K562 (cell line): ENCODE data around the gene ARL14. TPM values are rescaled to one million over a fixed set of nuclear protein-coding genes. Genes with fewer than 3 reads are reported as not detected.

ENCODE experiments used
- ATAC-seq: fragments of 200-7000 bp; cut with Tn5 transposase; 3 replicates; pipeline ENCODE4 v1.9.1; 2020; ENCODE audit warnings: moderate library complexity
- BruUV-seq: library from RNA; stranded (reverse); fragments of 400-500 nt; replicated peaks from 2 replicates; lab custom pipeline; 2021; lab: Mats Ljungman, UMichigan
- CTCF ChIA-PET: fragments of 300-600 bp; formaldehyde crosslinking; extraction: SDS; loops from one replicate; lab custom pipeline; 2021; ENCODE audit warnings: low intra/inter-chr PET ratio; lab: Yijun Ruan, JAX
- POLR2A ChIA-PET: fragments of 300-600, 350-650 bp; sonication (Branson Sonifier 250); formaldehyde crosslinking; extraction: SDS; loops from one replicate; lab custom pipeline; 2021; ENCODE audit warnings: antibody characterized with exemption, inconsistent platforms; lab: Yijun Ruan, JAX
- DNase-seq, 4 experiments: peaks; one replicate each; pipeline versions ENCODE4 v3.0.0 to v3.0.0-alpha.2; 2011 to 2018; ENCODE audit warnings: low spot score in 3 of 4, mixed read lengths in 3 of 4; ENCODE audit errors: extremely low read depth in 1 of 4
- FAIRE-seq: peaks from 2 replicates; lab custom pipeline; 2011; peaks lifted over from hg19 to GRCh38; lab: Jason Lieb, UNC
- H2AFZ ChIP-seq: 2 replicates; pipeline ENCODE4 v1.6.0; 2011; ENCODE audit warnings: low read depth, low read length, control low read depth, inconsistent platforms
- H3K27ac ChIP-seq: fragments of 200-600 bp; 3 replicates; pipeline ENCODE4 v1.8.0; 2011; ENCODE audit warnings: low read depth, mild to moderate bottlenecking, control low read depth, inconsistent platforms, low read length, moderate library complexity, mixed read lengths; ENCODE audit errors: extremely low read depth
- H3K27me3 ChIP-seq, 2 experiments: fragments of 300-600 bp in 1 of 2; 2 replicates in 1 of 2; 3 replicates in 1 of 2; pipeline versions ENCODE4 v1.6.0 to v1.8.0; 2011; ENCODE audit warnings: inconsistent platforms in 2 of 2, low read length in 2 of 2, mild to moderate bottlenecking in 1 of 2, mixed read lengths in 1 of 2, moderate library complexity in 1 of 2; ENCODE audit not compliant: control insufficient read depth in 2 of 2, insufficient read depth in 2 of 2
- H3K36me3 ChIP-seq: fragments of 300-600 bp; 3 replicates; pipeline ENCODE4 v1.8.0; 2011; ENCODE audit warnings: mild to moderate bottlenecking, low read length, inconsistent platforms; ENCODE audit not compliant: control insufficient read depth, insufficient read depth
- H3K4me1 ChIP-seq, 2 experiments: fragments of 200-600 bp in 1 of 2; replicated peaks in 1 of 2; 2 replicates in 1 of 2; 3 replicates in 1 of 2; pipeline versions ENCODE4 v1.5.1 to v1.8.0; 2011; ENCODE audit warnings: inconsistent platforms in 2 of 2, low read length in 2 of 2, mild to moderate bottlenecking in 1 of 2, mixed read lengths in 1 of 2, moderate library complexity in 1 of 2; ENCODE audit not compliant: control insufficient read depth in 2 of 2, insufficient read depth in 2 of 2
- H3K4me2 ChIP-seq: 2 replicates; pipeline ENCODE4 v1.6.1; 2011; ENCODE audit warnings: low read length, control low read depth, inconsistent platforms, mixed read lengths; ENCODE audit not compliant: insufficient read depth
- H3K4me3 ChIP-seq: fragments of 200-600 bp; sonication (generic), shearing (Covaris generic); 2 replicates; pipeline ENCODE4 v1.5.1; 2016; ENCODE audit warnings: control low read depth, inconsistent platforms
- H3K79me2 ChIP-seq: fragments of 200-600 bp; 3 replicates; pipeline ENCODE4 v1.8.0; 2011; ENCODE audit warnings: low read length, inconsistent platforms; ENCODE audit not compliant: control insufficient read depth, insufficient read depth
- H3K9ac ChIP-seq, 2 experiments: 2 replicates each; pipeline versions ENCODE4 v1.6.0 to v1.6.1; 2011; ENCODE audit warnings: low read depth in 2 of 2, low read length in 2 of 2, control low read depth in 1 of 2, inconsistent platforms in 1 of 2, mild to moderate bottlenecking in 1 of 2, mixed read lengths in 1 of 2; ENCODE audit not compliant: insufficient read depth in 1 of 2
- H3K9me1 ChIP-seq: one replicate; pipeline ENCODE4 v1.6.0; 2011; ENCODE audit warnings: inconsistent platforms, mild to moderate bottlenecking, low read length, moderate library complexity; ENCODE audit not compliant: control insufficient read depth, insufficient read depth
- H3K9me3 ChIP-seq: replicated peaks from 2 replicates; pipeline ENCODE4 v1.5.1; 2011; ENCODE audit warnings: low read depth, low read length, inconsistent platforms; ENCODE audit not compliant: control insufficient read depth, insufficient read depth
- H4K20me1 ChIP-seq: replicated peaks from 2 replicates; pipeline ENCODE4 v1.6.1; 2011; ENCODE audit warnings: low read length, inconsistent platforms, mixed read lengths; ENCODE audit not compliant: control insufficient read depth, insufficient read depth
- CC2D1A ChIP-seq: fragments of 450-650 bp; IDR thresholded peaks from 2 replicates; pipeline ENCODE4 v1.6.1; 2017; ENCODE audit warnings: mild to moderate bottlenecking
- FUS ChIP-seq: fragments of 200-400 bp; formaldehyde crosslinking; optimal IDR thresholded peaks from 2 replicates; pipeline ENCODE3; 2017; ENCODE audit warnings: low read depth, low read length
- GTF3C2 ChIP-seq: IDR thresholded peaks from 3 replicates; pipeline ENCODE4 v1.6.1; 2011; ENCODE audit warnings: borderline replicate concordance, mild to moderate bottlenecking, moderate library complexity; ENCODE audit not compliant: insufficient read length; ENCODE audit errors: extremely low read depth
- HNRNPK ChIP-seq: fragments of 200-400 bp; formaldehyde crosslinking; IDR thresholded peaks from one replicate; pipeline ENCODE4 v1.6.1; 2018; ENCODE audit warnings: mild to moderate bottlenecking, low read depth, low read length; ENCODE audit not compliant: poor library complexity, severe bottlenecking
- KDM1A ChIP-seq, 2 experiments: fragments of 450-650 bp; IDR thresholded peaks; 2 replicates each; pipeline ENCODE4 v1.6.1; 2016; ENCODE audit warnings: mild to moderate bottlenecking in 2 of 2
- NCOA1 ChIP-seq: fragments of 450-650 bp; IDR thresholded peaks from 2 replicates; pipeline ENCODE4 v1.6.1; 2016; ENCODE audit warnings: low read depth
- NFE2 ChIP-seq: IDR thresholded peaks from 2 replicates; pipeline ENCODE4 v1.6.1; 2014; ENCODE audit warnings: antibody characterized with exemption, low read depth
- POLR2G ChIP-seq: fragments of 200-400 bp; formaldehyde crosslinking; IDR thresholded peaks from 2 replicates; pipeline ENCODE4 v1.6.1; 2017; ENCODE audit warnings: low read depth, mild to moderate bottlenecking, antibody characterized with exemption, low read length, moderate library complexity
- RAD21 ChIP-seq, 2 experiments: fragments of 250-450 bp in 1 of 2; fragments of 450-650 bp in 1 of 2; sonication (Bioruptor Pico) in 1 of 2; formaldehyde crosslinking in 1 of 2; IDR thresholded peaks in 1 of 2; conservative IDR thresholded peaks in 1 of 2; 2 replicates each; pipeline versions ENCODE4 v1.4.0 to v1.8.0; 2020 to 2022; ENCODE audit warnings: mild to moderate bottlenecking in 2 of 2, moderate library complexity in 1 of 2
- RBFOX2 ChIP-seq: fragments of 200-400 bp; formaldehyde crosslinking; IDR thresholded peaks from 2 replicates; pipeline ENCODE4 v1.6.1; 2017; ENCODE audit warnings: low read depth, mild to moderate bottlenecking, low read length, moderate library complexity
- SP2 ChIP-seq: IDR thresholded peaks from 2 replicates; pipeline ENCODE4 v1.6.1; 2011; ENCODE audit warnings: mild to moderate bottlenecking, low read depth, low read length, moderate library complexity; ENCODE audit not compliant: poor library complexity, severe bottlenecking; ENCODE audit errors: extremely low read depth
- SRSF9 ChIP-seq: fragments of 200-400 bp; formaldehyde crosslinking; IDR thresholded peaks from 2 replicates; pipeline ENCODE4 v1.6.1; 2017; ENCODE audit warnings: low read depth, low read length, borderline replicate concordance
- TEAD2 ChIP-seq: fragments of 450-650 bp; IDR thresholded peaks from 2 replicates; pipeline ENCODE4 v1.6.1; 2016; ENCODE audit warnings: missing genetic modification characterization, control low read depth, missing compliant biosample characterization
- XRCC3 ChIP-seq: fragments of 450-650 bp; IDR thresholded peaks from 2 replicates; pipeline ENCODE4 v1.6.1; 2017; ENCODE audit warnings: mild to moderate bottlenecking, moderate library complexity
- ZNF589 ChIP-seq: fragments of 200-800 bp; sonication (Bioruptor generic); IDR thresholded peaks from 2 replicates; pipeline ENCODE4 v1.6.1; 2016; ENCODE audit warnings: low read depth, missing genetic modification characterization, missing compliant biosample characterization
- WGBS: fragments of 100-300 bp; shearing (Covaris generic); methylation state at CpG from one replicate; pipeline ENCODE4 v1.1.6; 2016; ENCODE audit warnings: low coverage, mixed read lengths; ENCODE audit not compliant: insufficient coverage; ENCODE audit errors: missing lambda C conversion rate; 5-methylcytosine and 5-hydroxymethylcytosine counted together
- in situ Hi-C: fragments of 300-500 bp; cut with MboI; formaldehyde crosslinking; loops from 4 replicates; pipeline ENCODE4 v1.15.0; 2018; ENCODE audit warnings: inconsistent platforms, mixed read lengths
- intact Hi-C: fragments of 100-400 bp; cut with micrococcal nuclease; formaldehyde crosslinking; loops from 2 replicates; pipeline ENCODE4 v1.14.2; 2022
- polyA plus RNA-seq, 8 experiments: library from polyadenylated mRNA; depleted of rRNA in 4 of 8; stranded (reverse) in 5 of 8; unstranded in 3 of 8; fragments of >200 nt; fragmentation: Nextera tagmentation in 2 of 8; fragmentation: Illumina TruSeq in 1 of 8; extraction: Ambion mirVana in 2 of 8; extraction: Trizol in 1 of 8; gene quantifications; 2 replicates each; pipeline versions ENCODE4 v1.2.1 to v1.2.3, GENCODE V29; 2011 to 2014; ENCODE audit warnings: inconsistent platforms in 1 of 8, missing spikeins in 1 of 8
- total RNA-seq, 7 experiments: library from RNA; depleted of rRNA in 6 of 7; stranded (reverse); fragments of >200 nt in 6 of 7; fragmentation: Illumina TruSeq in 2 of 7; extraction: Trizol in 2 of 7; gene quantifications; 2 replicates each; pipeline versions ENCODE4 v1.2.1 to v1.2.3, GENCODE V29; 2011 to 2021; ENCODE audit warnings: low replicate concordance in 1 of 7

ARL14 gene
- total and polyA plus RNA-seq, 9 of the 15 experiments (the other 6 are each of a cell fraction or from before 2014, with no cell fraction given): not detected

- no peak overlapping the region for H3K4me2 ChIP-seq
- no peaks in the 10 kb centered on the region for H3K27me3 ChIP-seq
- no peak overlapping the region for H2AFZ ChIP-seq
- 0 out of 4 replicates have a peak, but pooled peaks of 1 of the 2 experiments have one; percentile 3 for TF ChIP-seq RAD21 (CRISPR knock-in tag; conservative IDR thresholded peaks at IDR 0.05 in 1 of 2, IDR thresholded peaks at IDR 0.05 in 1 of 2)
- TF ChIP-seq NFE2: no peak
- no peak for TF ChIP-seq ZNF589 (CRISPR knock-in tag)
- no peak for TF ChIP-seq FUS
- TF ChIP-seq, all 486 proteins: peak for 1
- in situ Hi-C loops (no loop called here), intact Hi-C loops (no loop called here)
- no peak for ATAC-seq
- no peak for FAIRE-seq
- no peaks in the 10 kb centered on the region for H3K4me1 ChIP-seq
- H3K27ac ChIP-seq: no peak overlapping the region
- H3K4me3 ChIP-seq: no peak overlapping the region
- H3K9me1 ChIP-seq: no peaks in the 10 kb centered on the region
- no peak for DNase-seq
- no TSS peak for BruUV-seq
- no peaks in the 10 kb centered on the region for H3K79me2 ChIP-seq
- no peaks in the 10 kb centered on the region for H4K20me1 ChIP-seq
- POLR2A ChIA-PET: interaction anchor here (0.7 kb wide), 1 partner anchor 205 kb away, joined by 3 read pairs; no protein-coding TSS in a partner anchor
- H3K36me3 ChIP-seq: no peaks in the 10 kb centered on the region
- no peak overlapping the region for H3K9ac ChIP-seq
- H3K9me3 ChIP-seq: no peaks in the 10 kb centered on the region
- CTCF ChIA-PET: interaction anchor here (0.5 to 1.3 kb wide), 2 partner anchors 103 to 289 kb away, joined by 3 to 4 read pairs; partner anchors contain the start of gene PPM1L
Measured at GRCh38 chr3:160653512-160653911, 23.4 kb upstream of the ARL14 start.

GRCh38 chr3:160660902-160661301 is 16.1 kb upstream of the ARL14 start:
- Histone ChIP-seq H3K4me2 (no peak overlapping the region), H4K20me1 (no peaks in the 10 kb centered on the region), H3K9ac (no peak overlapping the region), H3K27ac (no peak overlapping the region), H3K4me3 (no peak overlapping the region), H3K9me3 (no peaks in the 10 kb centered on the region), H2AFZ (no peak overlapping the region), H3K4me1 (no peaks in the 10 kb centered on the region), H3K9me1 (no peaks in the 10 kb centered on the region), H3K27me3 (no peaks in the 10 kb centered on the region; a peak in 1 of 5 replicates), H3K79me2 (no peaks in the 10 kb centered on the region), H3K36me3 (no peaks in the 10 kb centered on the region)
- FAIRE-seq (no peak), DNase-seq (no peak), ATAC-seq (no peak)
- BruUV-seq: no TSS peak
- POLR2A ChIA-PET: interaction anchor here (0.5 kb wide), 1 partner anchor 11 kb away, joined by 3 read pairs; no protein-coding TSS in a partner anchor
- intact Hi-C loops (no loop called here), in situ Hi-C loops (no loop called here)
- 0% methylated on average over 5 of the region's 5 CpGs for WGBS
- CTCF ChIA-PET: no interaction called here
- no peak for TF ChIP-seq POLR2G
- TF ChIP-seq SP2: no peak
- TF ChIP-seq KDM1A (IDR thresholded peaks at IDR 0.05): no peak
- no peak for TF ChIP-seq GTF3C2
- no peak for TF ChIP-seq NCOA1
- TF ChIP-seq TEAD2 (tag): no peak
- TF ChIP-seq RBFOX2: no peak
- TF ChIP-seq SRSF9: no peak
- no peak for TF ChIP-seq CC2D1A
- TF ChIP-seq XRCC3: no peak
- no peak for TF ChIP-seq HNRNPK
